MM.1S (cell line): Measurements from ENCODE around the gene HBS1L.

Experiments
- DNase-seq: peaks from one replicate; pipeline ENCODE4 v3.0.0-alpha.2; 2015
- H2AFZ ChIP-seq: fragments of 300-600 bp; sonication (generic); 2 replicates; pipeline ENCODE4 v1.6.0; 2016; ENCODE audit warnings: antibody characterized with exemption, low read length
- H3F3A ChIP-seq: fragments of 300-600 bp; sonication (generic); 2 replicates; pipeline ENCODE4 v1.6.1; 2016; ENCODE audit warnings: mild to moderate bottlenecking, antibody characterized with exemption, low read length, moderate library complexity, mixed read lengths; ENCODE audit not compliant: insufficient read depth
- H3K27ac ChIP-seq: fragments of 300-600 bp; sonication (generic); 2 replicates; pipeline ENCODE4 v1.5.1; 2016; ENCODE audit warnings: mild to moderate bottlenecking, low read length
- H3K27me3 ChIP-seq: fragments of 300-600 bp; sonication (generic); replicated peaks from 2 replicates; pipeline ENCODE4 v1.6.0; 2016; ENCODE audit warnings: low read length; ENCODE audit not compliant: insufficient read depth
- H3K36me3 ChIP-seq: fragments of 300-600 bp; sonication (generic); replicated peaks from 2 replicates; pipeline ENCODE4 v1.6.1; 2016; ENCODE audit warnings: mild to moderate bottlenecking, low read length, mixed read lengths; ENCODE audit not compliant: insufficient read depth
- H3K4me1 ChIP-seq: fragments of 300-600 bp; sonication (generic); 2 replicates; pipeline ENCODE4 v1.6.1; 2016; ENCODE audit warnings: low read length, mixed read lengths
- H3K4me2 ChIP-seq: fragments of 300-600 bp; sonication (generic); 2 replicates; pipeline ENCODE4 v1.6.0; 2016; ENCODE audit warnings: low read depth, low read length
- H3K4me3 ChIP-seq: fragments of 300-600 bp; sonication (generic); 2 replicates; pipeline ENCODE4 v1.5.1; 2016; ENCODE audit warnings: low read length, mixed read lengths
- H3K79me2 ChIP-seq: fragments of 300-600 bp; sonication (generic); 2 replicates; pipeline ENCODE4 v1.6.1; 2016; ENCODE audit warnings: mixed run types, low read length, mixed read lengths
- H3K9ac ChIP-seq: fragments of 300-600 bp; sonication (generic); 2 replicates; pipeline ENCODE4 v1.6.1; 2016; ENCODE audit warnings: low read length, mixed read lengths
- H3K9me2 ChIP-seq: fragments of 300-600 bp; sonication (generic); replicated peaks from 2 replicates; pipeline ENCODE4 v1.6.1; 2016; ENCODE audit warnings: mild to moderate bottlenecking, low read length, mixed read lengths; ENCODE audit not compliant: insufficient read depth
- H3K9me3 ChIP-seq: fragments of 300-600 bp; sonication (generic); replicated peaks from 2 replicates; pipeline ENCODE4 v1.6.1; 2016; ENCODE audit warnings: mild to moderate bottlenecking, low read length, mixed read lengths; ENCODE audit not compliant: insufficient read depth
- H4K20me1 ChIP-seq: fragments of 300-600 bp; sonication (generic); 2 replicates; pipeline ENCODE4 v1.6.1; 2016; ENCODE audit warnings: mild to moderate bottlenecking, low read length, moderate library complexity, mixed read lengths; ENCODE audit not compliant: insufficient read depth
- EZH2 ChIP-seq: fragments of 300-600 bp; sonication (generic); optimal IDR thresholded peaks from 2 replicates; pipeline ENCODE3; 2017; ENCODE audit warnings: low read depth, mild to moderate bottlenecking, antibody characterized with exemption, low read length, mixed read lengths
- EZH2phosphoT487 ChIP-seq: fragments of 300-600 bp; sonication (generic); IDR thresholded peaks from 2 replicates; pipeline ENCODE4 v1.6.1; 2018; ENCODE audit warnings: antibody characterized with exemption, low read length
- TF ChIP-seq, protein P1 (sequence below): fragments of 300-600 bp; sonication (generic); IDR thresholded peaks from 2 replicates; pipeline ENCODE4 v1.5.1; 2016; ENCODE audit warnings: antibody characterized with exemption, low read length, mixed read lengths

Gene HBS1L

DNA sequence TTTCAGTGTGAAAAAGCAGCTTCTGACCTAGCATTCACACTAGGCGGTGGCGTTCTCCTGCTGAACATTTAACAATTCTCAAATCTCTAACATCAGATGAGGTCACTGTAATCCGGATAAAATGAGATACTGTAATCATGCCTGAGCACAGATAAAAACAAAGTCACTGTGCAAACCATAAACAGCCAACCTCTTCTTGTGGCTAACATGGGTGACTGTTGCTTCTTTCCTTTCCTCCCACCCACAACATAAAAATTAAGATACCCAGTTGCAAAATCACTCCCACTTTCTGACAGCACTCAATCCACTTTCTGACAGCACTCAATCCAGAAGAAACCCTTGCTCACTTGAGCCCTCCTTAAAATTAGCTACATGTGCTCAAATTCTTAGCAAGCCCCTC, 93.3 kb downstream of the HBS1L start:
- Histone ChIP-seq H3K27ac (no peak overlapping the region), H3K9me3 (no peaks in the 10 kb centered on the region), H3K79me2 (no peaks in the 10 kb centered on the region), H2AFZ (no peak overlapping the region), H4K20me1 (no peaks in the 10 kb centered on the region), H3K9me2 (no peaks in the 10 kb centered on the region), H3K36me3 (peaks cover 13% of the 10 kb centered on the region; the same call in 1 of the 2 replicates), H3K9ac (no peak overlapping the region), H3F3A (no peaks in the 10 kb centered on the region), H3K4me2 (no peak overlapping the region), H3K4me1 (no peaks in the 10 kb centered on the region), H3K4me3 (no peak overlapping the region), H3K27me3 (no peaks in the 10 kb centered on the region)
- no peak for DNase-seq
- TF ChIP-seq EZH2 (no peak), EZH2phosphoT487 (no peak)
- TF ChIP-seq, protein P1, sequence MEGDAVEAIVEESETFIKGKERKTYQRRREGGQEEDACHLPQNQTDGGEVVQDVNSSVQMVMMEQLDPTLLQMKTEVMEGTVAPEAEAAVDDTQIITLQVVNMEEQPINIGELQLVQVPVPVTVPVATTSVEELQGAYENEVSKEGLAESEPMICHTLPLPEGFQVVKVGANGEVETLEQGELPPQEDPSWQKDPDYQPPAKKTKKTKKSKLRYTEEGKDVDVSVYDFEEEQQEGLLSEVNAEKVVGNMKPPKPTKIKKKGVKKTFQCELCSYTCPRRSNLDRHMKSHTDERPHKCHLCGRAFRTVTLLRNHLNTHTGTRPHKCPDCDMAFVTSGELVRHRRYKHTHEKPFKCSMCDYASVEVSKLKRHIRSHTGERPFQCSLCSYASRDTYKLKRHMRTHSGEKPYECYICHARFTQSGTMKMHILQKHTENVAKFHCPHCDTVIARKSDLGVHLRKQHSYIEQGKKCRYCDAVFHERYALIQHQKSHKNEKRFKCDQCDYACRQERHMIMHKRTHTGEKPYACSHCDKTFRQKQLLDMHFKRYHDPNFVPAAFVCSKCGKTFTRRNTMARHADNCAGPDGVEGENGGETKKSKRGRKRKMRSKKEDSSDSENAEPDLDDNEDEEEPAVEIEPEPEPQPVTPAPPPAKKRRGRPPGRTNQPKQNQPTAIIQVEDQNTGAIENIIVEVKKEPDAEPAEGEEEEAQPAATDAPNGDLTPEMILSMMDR, result no peak

- no peak overlapping the region for H3K27ac ChIP-seq
- H3K27me3 ChIP-seq, result no peaks in the 10 kb centered on the region
- no peaks in the 10 kb centered on the region for H3K4me1 ChIP-seq
- H3K9me3 ChIP-seq, result no peaks in the 10 kb centered on the region
- no peaks in the 10 kb centered on the region for H3K79me2 ChIP-seq
- H3K4me2 ChIP-seq, result no peak overlapping the region
- no peaks in the 10 kb centered on the region for H4K20me1 ChIP-seq
- no peak overlapping the region for H3K9ac ChIP-seq
- DNase-seq, result no peak
- no peak for TF ChIP-seq EZH2
- TF ChIP-seq, protein P1, result no peak
- TF ChIP-seq EZH2phosphoT487, result no peak
- no peaks in the 10 kb centered on the region for H3F3A ChIP-seq
- H3K36me3 ChIP-seq, result no peaks in the 10 kb centered on the region
- no peak overlapping the region for H3K4me3 ChIP-seq
- no peak overlapping the region for H2AFZ ChIP-seq
- H3K9me2 ChIP-seq, result no peaks in the 10 kb centered on the region
Measured at GRCh38 chr6:134959603-134960002, 95.0 kb downstream of the HBS1L start.

GRCh38 chr6:134956676-134957075, 97.9 kb downstream of the HBS1L start:
- Histone ChIP-seq H3K9me2 (no peaks in the 10 kb centered on the region), H3K4me2 (no peak overlapping the region), H3K9ac (no peak overlapping the region)

More at GRCh38 chr6:134956676-134957075, 97.9 kb downstream of the HBS1L start:
- H3K4me1 ChIP-seq, result no peaks in the 10 kb centered on the region
- H3K27me3 ChIP-seq, result no peaks in the 10 kb centered on the region
- H3K27ac ChIP-seq, result no peak overlapping the region
- H3K4me3 ChIP-seq, result no peak overlapping the region
- H3K9me3 ChIP-seq, result no peaks in the 10 kb centered on the region
- no peaks in the 10 kb centered on the region for H3F3A ChIP-seq
- DNase-seq, result no peak
- H3K36me3 ChIP-seq, result no peaks in the 10 kb centered on the region
- no peak overlapping the region for H2AFZ ChIP-seq
- no peaks in the 10 kb centered on the region for H4K20me1 ChIP-seq
- H3K79me2 ChIP-seq, result no peaks in the 10 kb centered on the region
- TF ChIP-seq EZH2phosphoT487, result no peak
- TF ChIP-seq, protein P1, result no peak
- no peak for TF ChIP-seq EZH2
